Anterior cingulate cortex (tissue), 58 donors: ENCODE results near the gene TCEANC2.
"Not testable (repeated sequence)": the region's sequence is repeated elsewhere in the genome, so short reads cannot be mapped to it uniquely, and the experiment has no call there.

Experiments
- DNase-seq, 58 donors: peaks; one replicate each; lab custom pipeline; 2025; lab: John Stamatoyannopoulos, UW

Gene TCEANC2

GRCh38 chr1:54024811-54025210 lies 28.6 kb upstream of the TCEANC2 start:
- DNase-seq: not testable (repeated sequence)

DNA sequence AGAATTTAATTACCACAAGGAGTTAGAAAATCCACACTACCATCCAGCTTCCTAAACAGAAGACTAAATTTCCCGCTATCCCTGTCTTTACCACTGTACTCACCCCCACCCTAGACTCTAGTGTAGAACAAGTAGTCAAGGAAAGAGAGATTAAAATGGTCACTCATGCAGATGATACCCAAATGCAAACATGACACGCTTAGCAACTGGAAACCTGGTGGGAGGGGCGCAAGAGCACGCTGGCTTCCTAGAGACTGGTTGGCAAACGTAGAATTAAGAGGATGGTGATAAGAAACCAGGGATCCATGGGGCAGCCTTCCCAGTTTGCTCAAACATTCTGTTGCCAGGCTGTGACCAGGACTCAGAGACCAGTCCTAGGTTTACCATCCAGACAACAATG lies 25.6 kb upstream of the TCEANC2 start:
- DNase-seq: no peak

DNA sequence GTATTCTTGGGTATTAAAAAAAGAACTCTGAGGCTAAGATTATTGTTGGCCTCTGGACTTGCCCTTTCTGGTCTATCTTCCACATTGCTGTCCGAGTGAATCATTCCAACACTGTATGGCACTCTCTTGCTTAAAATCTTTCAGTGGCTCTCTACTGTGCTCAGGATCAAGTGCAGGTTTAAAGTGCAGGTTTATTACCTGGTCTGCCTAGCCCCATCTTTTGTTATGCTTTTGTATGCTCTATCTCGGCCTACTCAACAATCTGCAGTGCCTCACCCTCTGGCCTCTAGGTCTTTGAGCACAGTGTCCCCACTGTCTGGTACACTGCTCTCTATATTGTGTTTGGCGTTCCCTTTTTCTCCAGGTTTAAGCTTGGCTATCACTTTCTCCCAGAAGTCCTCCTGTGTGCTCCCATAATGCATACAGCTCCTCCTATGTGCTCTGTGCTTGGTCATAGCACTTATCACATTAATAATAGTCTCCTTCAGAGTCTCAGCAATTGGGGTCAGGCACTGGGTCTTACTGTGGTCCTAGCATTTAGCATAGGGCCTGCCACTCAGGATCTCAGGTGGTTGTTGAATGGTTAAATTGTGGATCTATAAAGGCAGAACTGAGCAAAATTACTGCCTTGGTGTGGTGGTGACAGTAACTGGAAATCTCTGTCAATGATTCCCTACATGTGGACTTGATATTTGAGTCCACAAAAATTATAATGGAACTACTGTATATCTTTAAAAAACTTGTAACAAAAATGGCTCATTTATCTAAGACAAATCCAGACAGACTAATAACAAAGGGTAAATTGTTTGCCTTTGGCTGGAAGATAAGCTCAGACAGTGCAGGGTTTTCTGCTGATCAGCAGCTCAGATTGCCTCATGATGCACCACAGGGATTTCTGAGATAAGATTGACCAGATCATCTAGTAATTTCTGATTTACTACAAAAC lies 24.8 kb upstream of the TCEANC2 start:
- peak in 9 of 58 donors; percentile 3 to 53 (median 13) for DNase-seq

- no peak for DNase-seq
Measured at GRCh38 chr1:54037476-54037875, 15.9 kb upstream of the TCEANC2 start.

DNA sequence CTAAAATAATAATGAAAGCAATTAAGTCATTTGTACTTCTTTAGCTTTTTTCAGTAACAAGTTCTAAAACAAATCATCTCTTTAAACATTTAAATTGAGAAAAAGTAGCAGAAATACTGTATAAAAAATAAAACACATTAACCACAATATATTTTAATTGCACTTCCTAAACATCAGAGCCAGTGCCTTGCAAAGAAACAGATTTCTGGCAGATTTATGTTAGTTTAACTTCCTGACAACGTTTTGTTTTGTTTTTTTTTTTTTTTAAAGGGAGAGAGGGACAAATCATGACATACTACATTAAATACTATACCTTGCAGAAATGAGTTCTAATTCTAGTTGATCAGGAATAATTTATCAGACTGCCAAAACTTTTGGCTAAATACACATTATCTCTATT lies 11.6 kb upstream of the TCEANC2 start:
- DNase-seq: no peak

DNA sequence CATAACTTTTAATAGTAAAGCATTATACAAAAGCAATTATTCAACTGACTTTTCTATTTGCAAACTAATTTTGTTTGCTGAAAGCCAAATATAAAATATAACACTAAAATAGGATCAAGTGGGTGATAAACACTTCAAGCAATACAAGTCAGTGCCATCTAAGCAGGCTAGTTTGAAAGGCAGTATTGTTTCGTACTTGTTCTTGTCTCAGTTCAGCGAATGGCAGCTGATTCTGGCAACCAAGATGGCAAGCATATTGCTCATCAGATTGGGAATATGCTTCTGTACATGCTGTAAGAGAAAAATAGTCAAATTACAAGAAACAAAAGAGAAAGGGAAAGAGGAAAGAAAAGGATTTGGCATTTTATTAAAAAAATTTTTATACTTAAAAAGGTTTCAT lies 7.9 kb upstream of the TCEANC2 start:
- peak in 6 of 58 donors; percentile 2 to 32 (median 10) for DNase-seq

DNA sequence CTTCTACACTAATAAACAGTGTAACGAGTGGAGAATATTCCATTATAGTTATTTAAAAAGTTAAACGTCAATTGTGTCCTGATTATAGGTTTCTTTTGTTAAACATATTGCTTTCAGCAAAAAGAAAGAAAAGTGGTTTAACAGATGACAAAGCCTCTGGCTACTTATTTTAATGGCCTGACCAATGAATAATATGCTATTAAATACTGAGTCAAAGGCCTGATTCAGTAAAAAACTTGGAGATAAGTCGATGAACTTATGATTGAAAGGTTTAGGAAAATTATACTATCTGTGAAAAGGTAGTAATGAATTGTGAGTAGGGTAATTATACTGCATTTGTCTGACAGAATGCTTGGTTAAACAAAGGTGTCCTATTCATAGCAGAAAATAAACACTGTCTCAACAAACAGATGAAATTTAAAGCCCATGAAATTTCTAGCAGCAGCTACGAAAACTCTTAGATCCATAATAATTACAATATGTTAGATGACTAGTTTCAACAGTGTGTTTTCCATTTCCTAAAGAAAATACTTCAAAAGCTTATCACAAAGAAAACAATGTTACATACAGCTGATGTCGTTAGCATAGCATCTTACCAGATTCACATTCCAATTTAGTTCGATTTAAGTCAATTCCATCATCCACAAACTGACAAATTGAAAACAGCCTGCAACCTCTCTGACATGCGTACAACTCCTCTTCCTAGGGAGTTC lies 6.6 kb upstream of the TCEANC2 start:
- no peak for DNase-seq

DNA sequence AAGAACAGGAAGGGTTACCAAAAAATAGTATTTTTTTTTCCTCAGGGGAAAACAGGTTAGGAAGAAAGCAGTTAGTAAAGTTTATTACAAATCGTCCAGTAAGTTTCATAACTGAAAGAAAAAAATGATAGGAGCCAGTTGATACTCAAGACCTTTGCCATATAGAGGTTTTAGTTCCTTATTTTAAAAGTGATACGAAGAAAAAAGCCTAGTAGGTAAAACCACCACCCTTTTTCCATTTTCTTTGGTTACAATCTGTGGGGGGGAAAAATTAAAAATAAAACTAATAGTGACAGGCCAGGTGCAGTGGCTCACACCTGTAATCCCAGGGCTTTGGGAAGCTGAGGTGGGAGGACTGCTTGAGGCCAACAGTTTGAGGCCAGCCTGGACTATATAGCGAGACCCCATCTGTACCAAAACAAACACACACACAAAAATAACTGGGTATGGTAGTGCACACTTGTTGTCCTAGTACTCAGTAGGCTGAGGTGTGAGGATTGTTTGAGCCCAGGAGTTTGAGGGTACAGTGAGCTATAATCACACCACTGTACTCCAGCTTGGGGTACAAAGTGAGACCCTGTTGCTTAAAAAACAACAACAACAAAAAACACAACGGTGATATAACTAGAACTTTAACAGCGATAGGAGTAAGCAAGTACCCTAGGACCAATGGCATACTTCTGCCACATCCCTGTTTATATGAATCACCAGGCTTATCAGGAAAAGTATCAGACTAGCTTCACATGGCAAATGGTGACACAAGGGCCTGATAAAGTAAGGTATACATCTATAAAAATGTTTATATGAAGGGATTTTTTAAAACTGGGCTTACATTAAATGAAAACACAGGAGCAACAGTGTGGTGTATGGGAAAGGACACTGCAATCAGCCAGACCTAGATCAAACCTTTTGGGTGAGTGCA lies 5.8 kb upstream of the TCEANC2 start:
- no peak for DNase-seq

DNA sequence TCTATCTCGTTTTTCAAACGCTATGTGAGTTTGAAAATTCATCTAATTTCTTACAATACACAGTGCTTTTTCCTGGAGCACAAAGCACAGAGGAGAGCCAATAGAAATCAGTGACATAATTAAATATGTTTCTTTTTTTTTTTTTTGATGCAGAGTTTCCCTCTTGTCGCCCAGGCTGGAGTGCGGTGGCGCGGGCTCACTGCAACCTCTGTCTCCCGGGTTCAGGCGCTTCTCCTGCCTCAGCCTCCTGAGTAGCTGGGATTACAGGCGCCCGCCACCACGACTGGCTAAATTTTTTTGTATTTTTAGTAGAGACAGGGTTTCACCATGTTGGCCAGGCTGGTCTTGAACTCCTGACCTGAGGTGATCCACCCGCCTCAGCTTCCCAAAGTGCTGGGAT lies 3.0 kb upstream of the TCEANC2 start:
- DNase-seq: not testable (repeated sequence)

DNA sequence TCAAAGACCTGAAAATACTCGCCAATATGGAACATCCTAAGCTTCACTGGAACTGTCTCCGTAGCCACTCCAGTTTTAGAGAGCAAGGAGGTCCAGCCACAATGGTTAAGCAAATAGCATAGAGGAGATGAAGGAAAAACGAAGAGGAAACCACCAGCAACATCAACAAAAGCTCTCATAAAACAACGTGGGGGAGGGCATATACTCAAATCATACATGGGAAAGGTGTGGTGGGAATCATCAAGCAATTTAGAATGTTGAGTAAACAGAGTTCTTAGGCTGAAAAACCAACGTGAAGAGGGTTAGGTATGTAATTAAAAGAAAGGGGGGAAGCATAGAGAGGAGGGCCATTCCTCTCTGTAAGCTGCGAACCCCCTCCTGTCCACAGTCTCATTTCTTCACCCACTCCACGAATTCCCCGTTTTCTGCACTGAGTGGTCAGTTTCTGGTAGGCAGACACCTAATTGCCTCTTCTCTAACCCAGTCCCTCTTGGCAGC lies 1.4 kb upstream of the TCEANC2 start:
- DNase-seq: no peak

DNA sequence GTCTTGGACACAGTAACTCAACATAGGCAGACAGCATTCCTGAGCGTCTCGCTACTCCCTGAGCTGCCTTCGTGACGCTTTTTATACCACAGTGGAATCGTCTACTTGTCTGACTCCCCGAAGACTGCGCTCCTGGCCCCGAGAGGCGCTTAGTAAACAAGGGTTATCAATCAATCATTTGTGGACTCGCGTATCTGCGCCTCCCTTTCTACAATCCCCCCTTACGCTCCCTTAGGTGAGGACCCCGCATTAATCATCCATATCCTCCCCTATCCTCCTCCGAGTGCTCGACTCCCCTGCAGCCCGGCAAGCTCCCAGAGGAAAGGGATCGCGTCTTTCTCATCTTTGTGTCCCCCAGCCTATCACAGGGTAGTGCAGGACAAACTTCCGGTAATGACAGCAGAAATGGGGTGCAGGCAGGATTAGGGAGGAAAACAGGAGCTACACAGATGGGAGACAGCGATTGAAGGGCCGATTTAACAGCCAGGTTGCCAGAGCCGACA lies 926 bp upstream of the TCEANC2 start:
- DNase-seq: peak in 35 of 58 donors; percentile 7 to 78 (median 53)

DNA sequence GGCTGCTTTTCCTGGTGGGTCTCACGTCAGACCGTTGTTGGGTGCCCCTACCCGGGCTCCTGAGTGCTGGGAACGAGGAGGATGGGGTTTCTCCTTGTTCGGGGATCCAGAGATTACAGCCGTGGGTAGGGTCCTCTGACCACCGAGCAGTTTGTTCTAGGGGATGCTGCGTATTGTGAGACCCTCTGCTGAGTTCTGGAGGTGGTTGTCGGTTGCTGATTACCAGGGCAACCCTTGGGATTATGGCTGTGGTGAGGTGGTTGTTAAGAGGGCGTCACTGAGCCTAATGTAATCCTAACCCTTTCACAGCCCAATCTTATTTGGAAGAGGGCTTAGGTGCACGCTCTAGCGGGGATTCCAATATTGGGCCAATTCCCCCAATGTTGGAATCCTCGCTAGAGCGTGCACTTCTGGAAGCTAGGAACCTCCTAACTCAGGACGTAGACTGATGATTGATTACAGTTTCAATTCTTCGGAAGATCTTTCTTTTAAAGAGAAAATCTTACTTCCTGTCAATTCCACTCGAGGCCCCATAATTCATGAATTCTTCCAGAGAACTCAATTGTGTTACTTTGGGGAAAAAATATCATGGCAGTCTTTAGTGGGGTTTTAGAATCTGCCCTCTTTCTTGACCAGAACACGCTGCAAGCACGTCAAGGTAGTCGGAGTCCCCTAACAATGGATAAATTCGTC lies 483 bp downstream of the TCEANC2 start:
- DNase-seq: peak in 1 of 58 donors; percentile 56

GRCh38 chr1:54054438-54054749 lies 986 bp downstream of the TCEANC2 start:
- DNase-seq: no peak

DNA sequence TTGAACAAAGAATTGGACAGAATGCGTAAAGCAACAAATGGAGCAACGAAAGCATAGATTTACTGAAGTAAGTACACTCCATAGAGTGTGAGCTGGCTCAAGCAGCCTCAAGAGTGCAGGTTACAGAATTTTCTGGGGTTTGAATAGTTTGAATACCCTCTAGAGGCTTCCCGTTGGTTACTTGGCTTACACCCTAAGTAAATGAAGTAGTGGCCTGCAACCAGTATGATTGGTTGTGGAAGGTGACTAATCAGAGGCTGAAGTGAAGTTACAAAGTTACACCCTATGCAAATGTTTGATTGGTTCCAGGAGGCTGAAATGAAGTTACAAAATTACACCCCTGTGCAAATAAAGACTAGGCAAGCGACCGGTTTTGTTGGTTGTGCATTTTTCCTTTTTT lies 10.9 kb downstream of the TCEANC2 start:
- no peak for DNase-seq

- DNase-seq: no peak
Measured at GRCh38 chr1:54069791-54070170, 16.4 kb downstream of the TCEANC2 start.

DNA sequence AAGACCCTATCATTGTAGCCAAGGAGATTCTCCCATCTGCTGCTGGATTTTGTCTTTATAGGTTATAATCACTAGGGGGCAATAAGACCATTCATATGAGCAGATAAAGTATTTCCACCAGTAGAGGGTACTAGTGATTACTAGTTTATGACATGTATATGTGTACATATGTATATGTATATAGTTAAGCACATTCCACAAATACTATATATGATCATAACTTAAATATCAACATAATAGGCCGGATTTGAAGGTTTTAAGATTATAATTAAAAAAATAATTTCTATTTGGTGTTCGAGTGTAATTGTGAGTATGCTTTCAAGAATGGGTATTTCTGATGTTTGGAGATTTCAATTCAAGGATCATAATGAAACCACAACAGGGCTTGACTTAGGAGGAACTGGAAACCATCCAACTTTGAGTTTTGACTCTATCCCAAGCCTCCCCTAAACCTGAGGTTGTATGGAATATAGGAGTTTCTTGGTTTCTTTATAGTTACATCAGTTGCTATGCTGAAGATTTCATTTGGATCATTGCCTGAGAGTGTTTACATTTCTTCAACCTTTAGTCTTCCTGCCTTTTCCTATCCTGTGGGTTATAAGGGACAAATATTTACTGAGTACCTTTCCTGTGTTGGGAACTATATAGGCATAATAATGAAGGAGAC lies 16.9 kb downstream of the TCEANC2 start:
- peak in 1 of 58 donors; percentile 21 for DNase-seq

GRCh38 chr1:54077359-54077758 lies 24.0 kb downstream of the TCEANC2 start:
- DNase-seq: no peak

DNA sequence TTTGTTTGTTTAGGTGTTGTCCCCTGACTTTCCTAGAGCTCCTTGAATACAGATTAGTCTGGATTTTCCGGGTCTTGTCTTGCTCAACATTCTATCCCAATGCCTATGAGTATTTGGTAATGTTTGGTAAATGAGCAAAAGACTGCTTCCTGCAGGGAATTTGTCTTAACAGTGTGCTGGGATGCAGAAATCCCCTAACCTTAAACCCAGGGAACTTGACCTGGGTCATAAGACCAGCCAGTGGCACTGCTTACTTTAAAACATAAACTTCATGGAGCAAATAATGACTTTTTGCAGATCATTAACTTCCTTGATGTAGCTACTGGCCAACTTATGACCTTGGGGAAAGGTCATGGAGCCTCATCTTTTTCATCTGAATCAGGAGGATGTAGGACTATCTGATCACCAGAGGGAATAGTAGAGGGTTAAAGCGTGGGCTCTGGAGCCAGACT lies 27.2 kb downstream of the TCEANC2 start:
- no peak for DNase-seq
